GM06990 (cell line): ENCODE results near the gene THEM5.

Source experiments
- DNase-seq: peaks from one replicate; pipeline ENCODE4 v3.0.0-alpha.2; 2011; ENCODE audit not compliant: insufficient read length; ENCODE audit errors: extremely low read depth
- H3K27me3 ChIP-seq: replicated peaks from 2 replicates; pipeline ENCODE4 v1.6.0; 2011; ENCODE audit warnings: low read length; ENCODE audit not compliant: control insufficient read depth, insufficient read depth
- H3K36me3 ChIP-seq: 2 replicates; pipeline ENCODE4 v1.5.1; 2011; ENCODE audit warnings: low read length; ENCODE audit not compliant: control insufficient read depth, insufficient read depth
- H3K4me3 ChIP-seq: replicated peaks from 2 replicates; pipeline ENCODE4 v1.5.1; 2011; ENCODE audit warnings: low read depth, mild to moderate bottlenecking, control low read depth, low read length
- TF ChIP-seq, protein P1 (sequence below): IDR thresholded peaks from 2 replicates; pipeline ENCODE4 v1.5.1; 2011; ENCODE audit warnings: low read length, control low read depth, mild to moderate bottlenecking, inconsistent platforms; ENCODE audit not compliant: insufficient read depth, poor library complexity, severe bottlenecking

The THEM5 gene

GRCh38 chr1:151803164-151803563, 50.3 kb downstream of the THEM5 start:
- DNase-seq: no peak
- Histone ChIP-seq H3K4me3 (no peak overlapping the region), H3K27me3 (no peaks in the 10 kb centered on the region; the same call in none of the 2 replicates)

GRCh38 chr1:151802372-151802771, 51.1 kb downstream of the THEM5 start:
- H3K27me3 ChIP-seq: no peaks in the 10 kb centered on the region; the same call in none of the 2 replicates

More at GRCh38 chr1:151803164-151803563, 50.3 kb downstream of the THEM5 start:
- H3K36me3 ChIP-seq: no peaks in the 10 kb centered on the region
- TF ChIP-seq, protein P1, sequence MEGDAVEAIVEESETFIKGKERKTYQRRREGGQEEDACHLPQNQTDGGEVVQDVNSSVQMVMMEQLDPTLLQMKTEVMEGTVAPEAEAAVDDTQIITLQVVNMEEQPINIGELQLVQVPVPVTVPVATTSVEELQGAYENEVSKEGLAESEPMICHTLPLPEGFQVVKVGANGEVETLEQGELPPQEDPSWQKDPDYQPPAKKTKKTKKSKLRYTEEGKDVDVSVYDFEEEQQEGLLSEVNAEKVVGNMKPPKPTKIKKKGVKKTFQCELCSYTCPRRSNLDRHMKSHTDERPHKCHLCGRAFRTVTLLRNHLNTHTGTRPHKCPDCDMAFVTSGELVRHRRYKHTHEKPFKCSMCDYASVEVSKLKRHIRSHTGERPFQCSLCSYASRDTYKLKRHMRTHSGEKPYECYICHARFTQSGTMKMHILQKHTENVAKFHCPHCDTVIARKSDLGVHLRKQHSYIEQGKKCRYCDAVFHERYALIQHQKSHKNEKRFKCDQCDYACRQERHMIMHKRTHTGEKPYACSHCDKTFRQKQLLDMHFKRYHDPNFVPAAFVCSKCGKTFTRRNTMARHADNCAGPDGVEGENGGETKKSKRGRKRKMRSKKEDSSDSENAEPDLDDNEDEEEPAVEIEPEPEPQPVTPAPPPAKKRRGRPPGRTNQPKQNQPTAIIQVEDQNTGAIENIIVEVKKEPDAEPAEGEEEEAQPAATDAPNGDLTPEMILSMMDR: no peak

GRCh38 chr1:151801846-151802245, 51.7 kb downstream of the THEM5 start:
- Histone ChIP-seq H3K36me3 (no peaks in the 10 kb centered on the region), H3K27me3 (no peaks in the 10 kb centered on the region; the same call in none of the 2 replicates), H3K4me3 (no peak overlapping the region)
- TF ChIP-seq, protein P1: no peak
- no peak for DNase-seq

More at GRCh38 chr1:151802372-151802771, 51.1 kb downstream of the THEM5 start:
- TF ChIP-seq, protein P1: no peak
- DNase-seq: no peak
- H3K4me3 ChIP-seq: no peak overlapping the region
- no peaks in the 10 kb centered on the region for H3K36me3 ChIP-seq

GRCh38 chr1:151801310-151801820, 52.1 kb downstream of the THEM5 start:
- TF ChIP-seq, protein P1: no peak
- H3K36me3 ChIP-seq: no peaks in the 10 kb centered on the region
- DNase-seq: no peak
- H3K27me3 ChIP-seq: no peaks in the 10 kb centered on the region; the same call in none of the 2 replicates
- no peak overlapping the region for H3K4me3 ChIP-seq

DNA sequence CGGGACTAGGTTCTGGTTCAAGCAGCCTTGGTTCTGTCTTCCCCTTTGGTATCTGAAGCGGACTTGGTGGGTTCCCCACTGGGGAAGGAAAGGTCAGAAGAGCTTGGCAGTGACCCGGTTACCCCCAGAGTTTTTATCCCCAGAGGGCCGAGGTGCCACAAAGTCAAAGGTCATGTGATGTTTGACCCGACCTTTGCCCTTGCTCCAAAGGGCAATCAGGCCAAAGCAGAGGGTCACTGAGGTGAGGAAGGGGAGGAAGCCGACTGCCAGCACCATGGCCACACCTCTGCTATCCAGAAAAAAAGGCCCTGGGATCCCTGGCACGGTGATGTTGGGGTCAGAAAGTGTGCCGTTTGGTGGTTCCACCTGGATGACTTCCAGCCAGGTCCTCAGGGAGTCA, 52.7 kb downstream of the THEM5 start:
- no peaks in the 10 kb centered on the region; the same call in 1 of the 2 replicates for H3K27me3 ChIP-seq
- DNase-seq: no peak
- no peaks in the 10 kb centered on the region for H3K36me3 ChIP-seq
- TF ChIP-seq, protein P1: no peak
- H3K4me3 ChIP-seq: no peak overlapping the region
